COLO829 (cell line): ENCODE results near the gene RASA1.
A peak's percentile ranks its signal among the peaks of the same experiment; 100 is the strongest.

Source experiments
- DNase-seq: peaks from one replicate; pipeline ENCODE4 v3.0.0; 2012; ENCODE audit warnings: low spot score

Gene RASA1

DNA sequence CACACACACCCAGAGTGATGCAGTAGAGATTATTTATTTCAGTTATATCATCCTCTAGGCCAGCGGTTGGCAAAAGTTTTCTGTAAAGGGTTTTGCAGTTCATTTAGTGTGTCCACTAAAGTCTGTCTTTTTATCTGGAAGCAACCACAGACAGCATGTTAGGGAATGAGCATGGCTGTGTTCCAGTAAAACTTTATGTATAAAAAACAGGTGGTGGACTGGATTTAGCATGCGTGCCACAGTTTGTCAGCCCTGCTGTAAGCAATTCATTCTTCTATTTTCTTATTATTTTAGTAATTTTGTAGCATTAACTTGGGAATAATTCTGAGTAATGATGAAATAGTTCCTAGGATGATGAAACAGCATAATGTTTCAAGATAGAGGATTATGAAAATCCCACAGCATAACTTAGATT, 93.4 kb downstream of the RASA1 start:
- DNase-seq = no peak

DNA sequence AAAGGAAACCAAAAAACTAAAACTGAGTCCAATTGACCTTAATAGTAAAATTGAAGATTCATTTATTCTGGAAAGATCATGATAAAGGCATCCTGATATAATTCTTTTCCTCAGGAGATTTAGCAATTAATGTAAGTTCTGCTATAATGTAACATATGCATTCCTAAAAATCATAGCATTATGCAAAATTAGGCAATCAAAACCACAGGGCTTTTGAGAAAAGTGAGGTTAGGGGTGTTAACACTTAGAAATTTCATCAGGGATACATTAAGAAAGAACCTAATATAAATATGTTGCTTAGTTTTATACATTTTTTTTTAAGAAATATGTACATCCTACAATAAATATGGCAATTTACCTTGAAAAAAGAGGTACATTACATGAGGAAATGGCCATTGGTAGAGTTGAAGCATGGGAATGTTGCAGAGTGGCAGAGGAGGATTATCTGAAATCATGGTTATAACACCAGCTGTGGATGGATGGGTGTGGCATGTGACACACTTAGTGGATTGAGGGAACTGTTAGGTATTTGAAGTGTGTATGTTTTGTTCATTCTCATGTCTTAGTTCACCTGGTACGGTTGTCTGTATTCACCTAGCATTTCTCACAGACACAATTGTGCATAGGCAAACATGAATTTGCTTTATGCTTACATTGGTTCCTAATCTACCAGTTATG, 94.0 kb downstream of the RASA1 start:
- DNase-seq = no peak

DNA sequence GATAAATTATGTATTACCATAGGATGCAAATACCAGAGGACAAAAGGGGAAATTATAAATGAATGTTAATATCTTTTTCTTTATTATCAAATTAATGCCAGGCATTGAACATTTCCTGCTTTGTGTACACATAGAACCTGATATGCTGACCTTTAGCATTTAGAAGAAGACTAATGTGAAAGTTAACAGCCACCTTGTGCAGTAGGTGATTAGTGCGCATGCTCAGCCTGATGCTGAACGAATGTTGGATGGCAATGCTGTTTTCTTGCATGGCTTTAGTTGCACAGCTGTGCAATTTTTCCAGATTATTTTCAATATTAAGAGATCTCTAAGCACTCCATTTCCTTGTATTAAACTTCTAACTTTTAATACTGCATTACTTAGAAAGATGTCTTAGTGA, 99.6 kb downstream of the RASA1 start:
- no peak for DNase-seq

DNA sequence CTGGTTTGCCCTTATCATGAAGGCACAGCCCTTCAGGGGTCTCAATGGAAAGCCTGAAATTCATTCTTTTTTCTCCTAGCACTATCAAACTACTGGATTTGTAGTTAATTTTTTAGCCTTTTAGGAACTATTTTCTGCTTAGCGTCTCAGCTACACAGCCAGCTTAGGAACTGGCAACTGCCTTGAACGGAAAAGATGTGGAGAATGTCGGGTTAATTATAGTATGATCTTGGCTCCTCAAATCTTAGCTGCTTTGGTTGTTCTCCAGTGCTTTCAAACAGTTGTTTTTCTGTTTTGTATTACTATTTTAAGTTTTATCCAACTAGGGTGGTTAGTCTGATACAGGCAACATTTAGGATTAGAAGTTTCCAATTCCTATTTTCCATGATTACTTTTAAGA, 100.9 kb downstream of the RASA1 start:
- DNase-seq = no peak

- no peak for DNase-seq
These were observed 101.7 kb downstream of the RASA1 start for GRCh38 chr5:87369431-87369830.

GRCh38 chr5:87372705-87373104, 105.0 kb downstream of the RASA1 start:
- DNase-seq = no peak

DNA sequence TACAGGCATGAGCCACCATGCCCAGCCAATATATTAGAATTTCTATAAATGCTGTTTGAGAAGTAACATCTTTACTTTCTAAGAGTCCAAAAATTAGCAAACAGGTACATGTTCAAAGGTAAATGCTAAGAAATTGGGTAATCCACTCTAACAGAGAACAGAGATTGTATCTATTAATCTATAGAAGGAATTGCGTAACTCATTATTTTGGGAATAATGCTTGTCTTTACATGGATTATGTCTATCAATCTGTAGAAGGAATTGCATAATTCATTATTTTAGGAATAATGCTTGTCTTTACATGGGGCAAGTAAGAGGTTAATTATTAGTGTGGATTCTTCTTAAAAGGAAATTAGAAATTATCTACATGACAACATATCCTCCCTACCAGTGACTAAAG, 114.5 kb downstream of the RASA1 start:
- no peak for DNase-seq

- peak; percentile 1 for DNase-seq
These were observed 115.5 kb downstream of the RASA1 start for GRCh38 chr5:87383216-87383615.

DNA sequence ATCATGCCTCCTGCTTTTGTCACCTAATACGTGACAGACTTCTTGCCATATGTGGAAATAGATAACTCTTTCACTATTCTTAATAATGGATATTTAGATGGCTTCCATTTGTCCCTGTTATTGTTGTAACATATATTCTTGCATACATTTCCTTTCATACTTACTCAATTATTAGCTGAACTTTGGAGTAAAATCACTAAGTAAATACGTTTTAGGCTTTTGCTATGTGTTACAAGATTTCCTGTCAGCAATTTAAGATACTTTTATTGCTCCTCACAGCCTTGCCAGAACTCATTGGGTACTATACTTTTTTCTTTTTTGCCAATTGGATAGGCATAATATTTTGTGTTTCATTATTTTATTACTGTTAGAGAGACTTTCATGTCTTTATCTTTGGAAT, 118.1 kb downstream of the RASA1 start:
- no peak for DNase-seq

GRCh38 chr5:87388129-87388528, 120.4 kb downstream of the RASA1 start:
- DNase-seq = no peak

GRCh38 chr5:87389296-87390034, 121.8 kb downstream of the RASA1 start:
- no peak for DNase-seq

GRCh38 chr5:87390075-87390474, 122.4 kb downstream of the RASA1 start:
- DNase-seq = no peak

- DNase-seq = no peak
These were observed 123.0 kb downstream of the RASA1 start for GRCh38 chr5:87390576-87391199.

- DNase-seq = no peak
These were observed 124.5 kb downstream of the RASA1 start for GRCh38 chr5:87392170-87392569.

DNA sequence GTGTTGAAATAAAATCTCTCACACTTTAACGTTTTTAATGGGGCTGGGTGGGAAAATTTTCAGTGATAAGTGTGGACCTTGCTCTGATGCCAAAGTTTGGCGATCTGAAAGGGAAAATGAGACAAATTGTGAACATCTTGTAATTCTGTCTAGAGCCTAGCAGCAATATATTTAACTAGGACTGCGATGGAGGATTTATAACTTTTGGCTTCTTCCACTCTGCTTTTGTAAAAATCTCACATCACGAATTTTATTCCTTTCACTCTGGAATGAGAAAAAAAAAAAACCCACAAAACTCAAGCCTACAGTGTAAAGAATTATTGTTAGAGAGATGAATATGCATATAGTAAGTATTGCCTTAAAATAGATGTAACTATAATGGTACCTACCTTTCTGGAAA, 125.1 kb downstream of the RASA1 start:
- no peak for DNase-seq

GRCh38 chr5:87393331-87393730, 125.6 kb downstream of the RASA1 start:
- DNase-seq = no peak

- no peak for DNase-seq
These were observed 126.9 kb downstream of the RASA1 start for GRCh38 chr5:87394411-87395165.

DNA sequence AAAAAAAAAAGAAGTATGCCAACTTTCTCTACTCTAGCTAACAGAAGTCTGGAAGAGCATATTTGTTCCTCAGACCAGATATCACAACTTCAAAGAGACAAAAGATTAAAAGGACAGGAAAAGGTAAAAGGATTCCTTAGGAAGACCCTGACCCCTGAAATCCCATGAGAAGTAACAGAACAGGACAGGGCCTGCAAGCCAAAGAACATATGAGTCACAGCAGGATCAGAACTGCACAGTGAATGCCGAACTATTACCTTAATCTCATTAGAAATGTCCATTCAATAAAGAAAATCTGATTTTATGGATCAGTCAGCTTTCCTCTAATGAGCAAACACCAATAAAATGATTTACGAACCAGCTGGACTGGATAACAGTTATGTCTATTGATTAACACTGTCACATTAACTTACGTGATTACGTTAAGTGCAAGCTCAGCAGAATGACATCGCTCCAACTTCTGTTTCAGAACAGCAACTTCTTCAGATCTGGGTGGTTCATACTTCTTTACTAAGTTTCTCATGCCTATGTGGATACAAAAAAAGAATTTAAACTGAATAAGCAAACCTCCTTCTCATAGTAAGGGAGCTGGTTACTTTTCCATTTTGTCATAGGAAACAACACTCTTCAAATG, 131.4 kb downstream of the RASA1 start:
- no peak for DNase-seq

DNA sequence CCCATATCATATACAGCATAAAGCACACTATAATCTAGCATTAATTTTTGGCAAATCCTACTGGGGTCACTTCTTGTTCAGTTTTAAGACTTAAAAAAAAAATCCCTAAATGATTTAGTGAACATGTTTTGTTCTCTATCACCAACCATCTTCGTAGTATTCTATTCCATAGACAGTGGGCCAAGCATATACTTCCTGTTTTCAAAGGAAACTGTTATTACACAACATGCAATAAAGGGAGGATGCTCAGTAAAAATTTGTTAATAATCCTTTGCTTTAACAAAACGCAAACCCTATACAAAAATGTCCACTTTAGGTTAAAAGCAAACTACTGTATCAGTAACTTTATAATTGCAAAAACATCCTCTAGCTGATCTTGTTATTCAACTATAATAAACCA, 132.0 kb downstream of the RASA1 start:
- DNase-seq = no peak

- DNase-seq = peak; percentile 32
These were observed 132.7 kb downstream of the RASA1 start for GRCh38 chr5:87400305-87400899.

DNA sequence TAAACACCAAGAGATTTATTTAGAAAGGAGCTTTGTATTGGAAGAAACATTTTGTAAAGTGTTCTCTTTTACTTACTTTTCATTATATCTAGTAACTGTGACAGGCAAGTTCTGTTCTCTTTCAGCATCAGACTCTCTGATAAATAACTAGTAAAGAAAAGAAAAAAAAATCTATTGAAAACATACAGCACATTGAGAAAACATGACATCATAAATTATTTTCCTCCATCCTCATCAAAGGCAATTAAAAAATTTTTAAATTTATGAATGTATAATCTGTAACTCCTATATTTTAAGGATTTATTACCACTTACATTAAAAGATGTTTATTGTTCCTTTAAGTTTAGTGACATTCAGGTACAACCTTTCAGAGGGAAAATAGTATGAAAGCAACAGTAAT, 133.9 kb downstream of the RASA1 start:
- DNase-seq = no peak

DNA sequence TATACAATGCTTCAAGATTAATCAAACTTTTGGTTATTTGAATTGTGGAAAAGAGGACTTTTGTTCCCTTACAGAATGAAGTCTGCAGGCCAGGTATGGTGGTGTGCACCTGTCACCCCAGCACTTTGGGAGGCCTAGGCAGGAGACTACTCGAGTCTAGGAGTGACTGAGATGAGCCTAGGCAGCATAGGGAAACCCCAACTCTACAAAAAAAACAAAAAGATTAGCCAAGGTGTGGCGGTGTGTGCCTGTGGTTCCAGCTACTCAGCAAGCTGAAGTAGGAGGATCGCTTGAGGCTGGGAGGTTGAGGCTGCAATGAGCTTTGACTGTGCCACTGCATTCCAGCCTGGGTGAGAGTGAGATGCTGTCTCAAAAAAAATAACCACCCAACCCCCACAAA, 135.7 kb downstream of the RASA1 start:
- no peak for DNase-seq
